ENCODE results near the gene ITGA3. TPM values are rescaled to one million over a fixed set of nuclear protein-coding genes. Genes with fewer than 3 reads are reported as not detected.

Gene ITGA3
- total RNA-seq, result 222 TPM

- Histone ChIP-seq H3K4me1 (peaks cover 32 to 47% of the 10 kb centered on the region in 2 donors), H3K36me3 (no peaks in the 10 kb centered on the region), H3K27me3 (no peaks in the 10 kb centered on the region), H3K9me3 (no peaks in the 10 kb centered on the region), H3K27ac (peak within 1 kb of the TSS; percentile 95 to 97), H3K4me3 (peak within 1 kb of the TSS; percentile 73 to 83)
- intact Hi-C loops (cut with DNase I), result loop anchor here (1.0 to 2.0 kb wide), 2 partner anchors 25 to 27 kb away; no protein-coding TSS in a partner anchor
- peak in 1 of 2 donors; percentile 93 for DNase-seq (ENCODE audit: low spot score in 2 of 2)
- peak in 1 of 3 experiments; percentile 29 for TF ChIP-seq CTCF (IDR thresholded peaks at IDR 0.05)
Observed at GRCh38 chr17:50055426-50056216, at the start of gene ITGA3. ITGA3 (plus strand) TSS chr17:50056110; CDS start chr17:50056440, 330 bp downstream.

- Histone ChIP-seq H3K4me3 (no peak overlapping the region), H3K4me1 (no peaks in the 10 kb centered on the region), H3K27me3 (no peaks in the 10 kb centered on the region), H3K36me3 (no peaks in the 10 kb centered on the region), H3K9me3 (peaks cover 9 to 34% of the 10 kb centered on the region in 2 donors), H3K27ac (no peak overlapping the region)
- TF ChIP-seq CTCF (IDR thresholded peaks at IDR 0.05), result no peak
- intact Hi-C loops (cut with DNase I), result no loop called here
- DNase-seq (ENCODE audit: low spot score in 2 of 2), result no peak
Observed at GRCh38 chr17:50009282-50009681, 46.6 kb upstream of the ITGA3 start.

- TF ChIP-seq CTCF (IDR thresholded peaks at IDR 0.05), result no peak
- no peaks in the 10 kb centered on the region for H3K36me3 ChIP-seq
- no peaks in the 10 kb centered on the region for H3K4me1 ChIP-seq
- no peak overlapping the region for H3K4me3 ChIP-seq
- no peak for DNase-seq (ENCODE audit: low spot score in 2 of 2)
- peaks cover 9 to 32% of the 10 kb centered on the region in 2 donors for H3K9me3 ChIP-seq
- intact Hi-C loops (cut with DNase I), result no loop called here
- H3K27ac ChIP-seq, result no peak overlapping the region
- no peaks in the 10 kb centered on the region for H3K27me3 ChIP-seq
Observed at GRCh38 chr17:50013079-50013478, 42.8 kb upstream of the ITGA3 start.

- H3K4me1 ChIP-seq, result no peaks in the 10 kb centered on the region
- DNase-seq (ENCODE audit: low spot score in 2 of 2), result no peak
- TF ChIP-seq CTCF (IDR thresholded peaks at IDR 0.05), result no peak
- H3K4me3 ChIP-seq, result no peak overlapping the region
- H3K27me3 ChIP-seq, result no peaks in the 10 kb centered on the region
- H3K9me3 ChIP-seq, result peaks cover under 1 to 17% of the 10 kb centered on the region in 2 donors
- intact Hi-C loops (cut with DNase I), result no loop called here
- H3K36me3 ChIP-seq, result no peaks in the 10 kb centered on the region
- H3K27ac ChIP-seq, result no peak overlapping the region
Observed at GRCh38 chr17:50014471-50015088, 41.3 kb upstream of the ITGA3 start.

GRCh38 chr17:50015146-50015545, 40.8 kb upstream of the ITGA3 start:
- TF ChIP-seq CTCF (IDR thresholded peaks at IDR 0.05), result no peak
- Histone ChIP-seq H3K4me1 (no peaks in the 10 kb centered on the region), H3K27ac (no peak overlapping the region), H3K4me3 (no peak overlapping the region), H3K27me3 (no peaks in the 10 kb centered on the region), H3K36me3 (no peaks in the 10 kb centered on the region), H3K9me3 (peaks cover 0 to 13% of the 10 kb centered on the region in 2 donors)
- intact Hi-C loops (cut with DNase I), result no loop called here
- DNase-seq (ENCODE audit: low spot score in 2 of 2), result no peak
